ENCODE measurements around the gene GNG11. TPM values are rescaled to one million over a fixed set of nuclear protein-coding genes. Genes with fewer than 3 reads are reported as not detected.
"Not testable (repeated sequence)": the region's sequence is repeated elsewhere in the genome, so short reads cannot be mapped to it uniquely, and the experiment has no call there.

GNG11 gene
- total RNA-seq, 1 donor from 2014 or later = 6.4 TPM

GRCh38 chr7:93914581-93915066 lies 6.9 kb upstream of the GNG11 start:
- no peak for DNase-seq (ENCODE audit: low spot score in 2 of 2, unreplicated experiment in 2 of 2)

GRCh38 chr7:93915206-93915842 lies 6.2 kb upstream of the GNG11 start:
- not testable (repeated sequence) for DNase-seq (ENCODE audit: low spot score in 2 of 2, unreplicated experiment in 2 of 2); H3K9me3 Mint-ChIP-seq

More at GRCh38 chr7:93914581-93915066, 6.9 kb upstream of the GNG11 start:
- Mint-ChIP-seq H3K4me3 (no peak overlapping the region), H3K4me1 (peaks cover 40% of the 10 kb centered on the region), H3K9me3 (no peaks in the 10 kb centered on the region), H3K36me3 (no peaks in the 10 kb centered on the region), H3K27ac (peak overlapping the region; percentile 66), H3K27me3 (ENCODE audit: low read depth) (no peaks in the 10 kb centered on the region)
- TF ChIP-seq CTCF (IDR thresholded peaks at IDR 0.05; ENCODE audit: unreplicated experiment) = no peak

GRCh38 chr7:93915888-93916287 lies 5.6 kb upstream of the GNG11 start:
- peaks cover 35% of the 10 kb centered on the region for H3K4me1 Mint-ChIP-seq
- not testable (repeated sequence) for H3K9me3 Mint-ChIP-seq; DNase-seq (ENCODE audit: low spot score in 2 of 2, unreplicated experiment in 2 of 2); H3K4me3 Mint-ChIP-seq; H3K36me3 Mint-ChIP-seq; H3K27me3 Mint-ChIP-seq (ENCODE audit: low read depth); H3K27ac Mint-ChIP-seq

More at GRCh38 chr7:93915206-93915842, 6.2 kb upstream of the GNG11 start:
- H3K36me3 Mint-ChIP-seq; H3K27me3 Mint-ChIP-seq (ENCODE audit: low read depth); H3K4me3 Mint-ChIP-seq: not testable (repeated sequence)
- H3K4me1 Mint-ChIP-seq = peaks cover 36% of the 10 kb centered on the region
- H3K27ac Mint-ChIP-seq = peak overlapping the region; percentile 59

- H3K4me3 Mint-ChIP-seq; DNase-seq (ENCODE audit: low spot score in 2 of 2, unreplicated experiment in 2 of 2); H3K9me3 Mint-ChIP-seq; H3K36me3 Mint-ChIP-seq; H3K27me3 Mint-ChIP-seq (ENCODE audit: low read depth): not testable (repeated sequence)
- Mint-ChIP-seq H3K4me1 (peaks cover 35% of the 10 kb centered on the region), H3K27ac (peak overlapping the region; percentile 37)
Observed at GRCh38 chr7:93916315-93916714, 5.2 kb upstream of the GNG11 start.

- no peaks in the 10 kb centered on the region for H3K9me3 Mint-ChIP-seq
- peak overlapping the region; percentile 76 for H3K27ac Mint-ChIP-seq
- H3K4me1 Mint-ChIP-seq = peaks cover 15% of the 10 kb centered on the region
- TF ChIP-seq CTCF (IDR thresholded peaks at IDR 0.05; ENCODE audit: unreplicated experiment) = no peak
- DNase-seq (ENCODE audit: low spot score in 2 of 2, unreplicated experiment in 2 of 2) = no peak
- H3K36me3 Mint-ChIP-seq = no peaks in the 10 kb centered on the region
- peak overlapping the region; percentile 78 for H3K4me3 Mint-ChIP-seq
- peaks cover 6% of the 10 kb centered on the region for H3K27me3 Mint-ChIP-seq (ENCODE audit: low read depth)
Observed at GRCh38 chr7:93920496-93921182, 896 bp upstream of the GNG11 start.

GRCh38 chr7:93921186-93921585 lies 349 bp upstream of the GNG11 start:
- Mint-ChIP-seq H3K36me3 (no peaks in the 10 kb centered on the region), H3K4me3 (peak overlapping the region; percentile 78), H3K9me3 (no peaks in the 10 kb centered on the region), H3K4me1 (peaks cover 15% of the 10 kb centered on the region), H3K27ac (peak overlapping the region; percentile 76), H3K27me3 (ENCODE audit: low read depth) (peaks cover 6% of the 10 kb centered on the region)
- no peak for DNase-seq (ENCODE audit: low spot score in 2 of 2, unreplicated experiment in 2 of 2)
- no peak for TF ChIP-seq CTCF (IDR thresholded peaks at IDR 0.05; ENCODE audit: unreplicated experiment)

- H3K27me3 Mint-ChIP-seq (ENCODE audit: low read depth) = peaks cover 6% of the 10 kb centered on the region
- no peak for TF ChIP-seq CTCF (IDR thresholded peaks at IDR 0.05; ENCODE audit: unreplicated experiment)
- no peak for DNase-seq (ENCODE audit: low spot score in 2 of 2, unreplicated experiment in 2 of 2)
- H3K36me3 Mint-ChIP-seq = peaks cover 6% of the 10 kb centered on the region
- H3K4me1 Mint-ChIP-seq = peaks cover 9% of the 10 kb centered on the region
- no peaks in the 10 kb centered on the region for H3K9me3 Mint-ChIP-seq
- H3K27ac Mint-ChIP-seq = peak overlapping the region; percentile 7
- H3K4me3 Mint-ChIP-seq = peak overlapping the region; percentile 78
Observed at GRCh38 chr7:93923296-93923695, 1.8 kb downstream of the GNG11 start.

Data from mesothelial cell of epicardium (in vitro differentiated cells).